Measurements from ENCODE around the gene GPS1. TPM values are rescaled to one million over a fixed set of nuclear protein-coding genes. Genes with fewer than 3 reads are reported as not detected.

GPS1 gene
- polyA plus RNA-seq, 2 donors = 61.7 to 65.8 TPM

DNA sequence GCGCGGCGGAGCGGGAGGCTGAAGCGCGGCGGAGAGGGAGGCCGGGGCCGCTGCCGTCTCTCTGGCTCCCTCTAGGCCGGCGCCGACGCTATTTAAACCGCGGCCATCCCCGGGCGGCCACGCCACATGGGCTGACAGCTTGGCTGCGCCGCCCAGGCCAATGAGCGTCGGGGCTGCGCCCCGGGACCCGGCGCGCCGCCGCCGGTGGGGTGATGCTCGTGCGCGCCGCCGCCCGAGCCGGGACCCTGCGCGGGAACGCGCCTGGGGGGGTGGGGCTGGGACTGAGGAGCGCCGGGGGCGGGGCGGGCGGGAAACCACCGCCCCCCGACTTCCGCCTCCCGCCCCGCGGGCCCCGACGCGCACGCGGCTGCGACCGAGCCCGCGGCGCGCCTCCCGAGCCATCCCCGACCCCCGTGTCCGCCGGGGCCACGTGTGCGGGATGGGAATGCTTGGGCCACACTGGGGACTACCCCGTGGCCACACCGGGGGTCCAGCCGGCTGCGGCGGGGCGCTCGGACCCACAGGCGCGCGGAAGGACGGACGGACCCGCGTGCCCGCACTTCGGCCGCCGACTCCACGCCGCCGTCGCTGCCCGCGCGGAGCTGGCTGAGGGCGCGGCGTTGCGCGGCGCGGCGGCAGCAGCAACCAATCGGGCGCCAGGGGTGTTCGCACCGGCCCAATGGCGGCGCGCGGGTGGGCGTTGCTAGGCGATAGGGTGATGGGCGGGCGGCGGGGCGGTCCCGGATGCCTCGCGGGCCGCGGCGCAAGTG lies 46.7 kb downstream of the GPS1 start, which contains the start of gene FASN:
FASN (minus strand) TSS at position 68 of the 770 bp plus-strand sequence. CDS start 1,791 bp downstream, outside the sequence.
- Histone ChIP-seq H3K36me3 (ENCODE audit: control insufficient read depth in 2 of 2, insufficient read depth in 2 of 2, low read length in 1 of 2) (peaks cover 4 to 27% of the 10 kb centered on the region in 2 donors), H3K9me3 (ENCODE audit: control insufficient read depth in 2 of 2, insufficient read depth in 1 of 2, low read depth in 1 of 2, low read length in 1 of 2) (no peaks in the 10 kb centered on the region), H3K4me1 (ENCODE audit: control insufficient read depth in 2 of 2, insufficient read depth in 2 of 2, low read length in 1 of 2) (peaks cover 8 to 43% of the 10 kb centered on the region in 2 donors), H3K4me3 (ENCODE audit: low read depth in 1 of 2, low read length in 2 of 2) (peak within 1 kb of the TSS; percentile 75 to 84), H3K27ac (ENCODE audit: low read depth in 2 of 2, low read length in 1 of 2) (peak within 1 kb of the TSS; percentile 95 to 98), H3K27me3 (ENCODE audit: control insufficient read depth in 1 of 2, insufficient read depth in 2 of 2, low read length in 2 of 2) (no peaks in the 10 kb centered on the region)
- 1% methylated on average over 58 to 124 of the region's 124 CpGs for WGBS, 2 donors

DNA sequence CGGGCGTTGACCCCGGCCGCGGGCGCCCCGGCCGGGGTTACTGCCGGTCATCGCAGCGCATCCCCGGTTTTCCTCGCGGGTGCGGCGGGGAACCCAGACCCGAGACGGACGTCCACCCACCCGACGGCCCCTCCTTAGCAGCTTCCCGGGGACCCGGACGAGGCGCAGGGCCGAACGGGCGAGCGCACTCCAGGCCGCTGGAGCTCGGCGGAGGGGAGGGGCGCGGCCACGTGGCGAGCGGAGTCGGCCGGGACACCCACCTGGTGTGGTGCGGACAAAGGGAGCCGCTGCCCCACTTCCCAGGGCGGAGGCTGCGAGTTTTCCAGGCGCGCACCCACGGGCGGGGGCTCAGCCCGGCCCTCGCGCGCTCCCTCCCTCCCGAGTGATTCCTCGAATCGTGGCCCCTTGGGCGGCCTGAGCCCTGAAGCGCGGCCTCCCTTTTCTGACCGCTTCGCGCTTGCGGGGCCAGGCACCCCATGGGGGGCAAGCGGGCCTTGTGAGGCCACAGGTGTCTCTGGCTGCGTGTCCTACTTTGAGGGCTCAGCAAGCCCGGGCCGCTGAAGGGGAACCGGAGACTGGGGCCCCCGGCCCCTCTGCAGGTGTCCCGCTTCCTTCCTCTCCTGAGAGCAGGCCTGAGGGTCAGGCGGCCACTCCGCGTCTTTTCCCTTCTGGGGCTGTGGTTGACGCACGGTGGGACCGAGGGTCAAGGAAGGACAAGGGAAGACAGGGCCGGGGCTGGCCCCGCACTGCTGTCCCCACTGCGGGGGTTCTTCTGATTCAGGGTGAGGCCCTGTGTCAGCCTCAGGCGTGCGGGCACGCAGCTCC lies 47.5 kb downstream of the GPS1 start:
- peaks cover 13 to 50% of the 10 kb centered on the region in 2 donors for H3K4me1 ChIP-seq (ENCODE audit: control insufficient read depth in 2 of 2, insufficient read depth in 2 of 2, low read length in 1 of 2)
- peak overlapping the region; percentile 41 to 50 for H3K4me3 ChIP-seq (ENCODE audit: low read depth in 1 of 2, low read length in 2 of 2)
- peak overlapping the region; percentile 95 to 98 for H3K27ac ChIP-seq (ENCODE audit: low read depth in 2 of 2, low read length in 1 of 2)
- WGBS, 2 donors = 11 to 13% methylated on average over 78 to 80 of the region's 80 CpGs
- H3K9me3 ChIP-seq (ENCODE audit: control insufficient read depth in 2 of 2, insufficient read depth in 1 of 2, low read depth in 1 of 2, low read length in 1 of 2) = no peaks in the 10 kb centered on the region
- H3K27me3 ChIP-seq (ENCODE audit: control insufficient read depth in 1 of 2, insufficient read depth in 2 of 2, low read length in 2 of 2) = no peaks in the 10 kb centered on the region
- H3K36me3 ChIP-seq (ENCODE audit: control insufficient read depth in 2 of 2, insufficient read depth in 2 of 2, low read length in 1 of 2) = peaks cover 3 to 21% of the 10 kb centered on the region in 2 donors

DNA sequence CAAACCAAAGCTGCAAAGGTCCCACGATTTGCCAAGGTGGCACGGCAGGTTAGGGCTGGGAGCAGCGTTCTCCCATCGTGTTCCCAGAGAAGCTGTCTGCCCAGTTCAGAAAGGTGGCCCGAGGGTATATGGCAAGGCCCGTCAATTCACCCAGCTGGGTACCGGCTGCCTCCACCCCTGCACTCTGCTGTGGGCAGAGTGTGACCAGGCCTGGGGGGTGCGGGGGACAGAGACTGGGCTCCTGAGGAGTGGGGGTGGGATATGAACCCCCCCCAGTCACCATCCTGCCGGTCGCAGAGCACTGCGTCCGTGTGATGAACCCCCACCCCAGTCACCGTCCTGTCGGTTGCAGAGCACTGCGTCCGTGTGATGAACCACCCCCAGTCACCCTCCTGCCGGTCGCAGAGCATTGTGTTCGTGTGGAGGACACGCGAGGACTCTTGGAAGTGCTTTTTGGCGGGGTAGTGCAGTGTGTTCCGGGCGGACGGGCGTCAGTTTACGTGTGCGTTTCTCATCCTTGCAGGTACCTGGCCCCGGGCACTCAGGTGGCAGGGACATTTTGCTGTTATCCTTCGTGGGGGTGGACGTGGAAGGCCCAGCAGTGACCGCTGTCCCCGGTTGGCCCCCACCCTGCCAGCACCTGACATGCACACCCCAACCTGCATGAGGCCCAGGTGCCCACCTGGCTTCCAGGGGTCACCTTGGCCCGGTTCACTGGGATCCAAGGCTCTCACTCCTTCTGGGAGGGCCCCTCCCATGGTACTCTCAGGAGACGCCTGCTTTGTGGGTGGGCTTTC lies 49.0 kb downstream of the GPS1 start:
- H3K27ac ChIP-seq (ENCODE audit: low read depth in 2 of 2, low read length in 1 of 2) = peak overlapping the region; percentile 9 to 34
- no peaks in the 10 kb centered on the region for H3K9me3 ChIP-seq (ENCODE audit: control insufficient read depth in 2 of 2, insufficient read depth in 1 of 2, low read depth in 1 of 2, low read length in 1 of 2)
- no peaks in the 10 kb centered on the region for H3K27me3 ChIP-seq (ENCODE audit: control insufficient read depth in 1 of 2, insufficient read depth in 2 of 2, low read length in 2 of 2)
- peaks cover 3 to 9% of the 10 kb centered on the region in 2 donors for H3K36me3 ChIP-seq (ENCODE audit: control insufficient read depth in 2 of 2, insufficient read depth in 2 of 2, low read length in 1 of 2)
- peaks cover 13 to 59% of the 10 kb centered on the region in 2 donors for H3K4me1 ChIP-seq (ENCODE audit: control insufficient read depth in 2 of 2, insufficient read depth in 2 of 2, low read length in 1 of 2)
- H3K4me3 ChIP-seq (ENCODE audit: low read depth in 1 of 2, low read length in 2 of 2) = no peak overlapping the region
- WGBS, 2 donors = 64 to 69% methylated on average over 35 of the region's 35 CpGs

DNA sequence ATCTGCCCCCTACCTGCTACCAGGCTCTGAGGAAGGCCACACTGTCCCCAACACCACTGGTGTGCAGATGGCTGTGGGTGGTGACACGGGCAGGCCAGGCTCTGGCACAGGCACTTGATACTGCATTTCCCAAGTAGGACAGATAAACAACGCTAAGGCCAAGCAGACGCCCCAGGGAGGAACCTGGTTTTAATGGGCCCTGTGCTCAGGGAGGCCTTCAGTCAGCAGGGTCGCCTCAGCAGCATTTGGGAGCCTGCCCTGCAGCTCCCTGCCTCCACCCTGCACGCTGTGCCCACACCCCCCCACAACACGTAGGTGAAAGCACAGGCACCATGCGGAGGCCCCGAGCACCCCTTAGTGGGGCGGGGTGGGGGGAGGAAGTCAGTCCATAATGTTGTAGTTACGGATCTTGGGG lies 49.6 kb downstream of the GPS1 start:
- Histone ChIP-seq H3K4me3 (ENCODE audit: low read depth in 1 of 2, low read length in 2 of 2) (no peak overlapping the region), H3K27ac (ENCODE audit: low read depth in 2 of 2, low read length in 1 of 2) (no peak overlapping the region), H3K4me1 (ENCODE audit: control insufficient read depth in 2 of 2, insufficient read depth in 2 of 2, low read length in 1 of 2) (peaks cover 10 to 58% of the 10 kb centered on the region in 2 donors), H3K27me3 (ENCODE audit: control insufficient read depth in 1 of 2, insufficient read depth in 2 of 2, low read length in 2 of 2) (no peaks in the 10 kb centered on the region), H3K9me3 (ENCODE audit: control insufficient read depth in 2 of 2, insufficient read depth in 1 of 2, low read depth in 1 of 2, low read length in 1 of 2) (no peaks in the 10 kb centered on the region), H3K36me3 (ENCODE audit: control insufficient read depth in 2 of 2, insufficient read depth in 2 of 2, low read length in 1 of 2) (peaks cover 0 to 3% of the 10 kb centered on the region in 2 donors)
- 62 to 63% methylated on average over 10 of the region's 10 CpGs for WGBS, 2 donors

DNA sequence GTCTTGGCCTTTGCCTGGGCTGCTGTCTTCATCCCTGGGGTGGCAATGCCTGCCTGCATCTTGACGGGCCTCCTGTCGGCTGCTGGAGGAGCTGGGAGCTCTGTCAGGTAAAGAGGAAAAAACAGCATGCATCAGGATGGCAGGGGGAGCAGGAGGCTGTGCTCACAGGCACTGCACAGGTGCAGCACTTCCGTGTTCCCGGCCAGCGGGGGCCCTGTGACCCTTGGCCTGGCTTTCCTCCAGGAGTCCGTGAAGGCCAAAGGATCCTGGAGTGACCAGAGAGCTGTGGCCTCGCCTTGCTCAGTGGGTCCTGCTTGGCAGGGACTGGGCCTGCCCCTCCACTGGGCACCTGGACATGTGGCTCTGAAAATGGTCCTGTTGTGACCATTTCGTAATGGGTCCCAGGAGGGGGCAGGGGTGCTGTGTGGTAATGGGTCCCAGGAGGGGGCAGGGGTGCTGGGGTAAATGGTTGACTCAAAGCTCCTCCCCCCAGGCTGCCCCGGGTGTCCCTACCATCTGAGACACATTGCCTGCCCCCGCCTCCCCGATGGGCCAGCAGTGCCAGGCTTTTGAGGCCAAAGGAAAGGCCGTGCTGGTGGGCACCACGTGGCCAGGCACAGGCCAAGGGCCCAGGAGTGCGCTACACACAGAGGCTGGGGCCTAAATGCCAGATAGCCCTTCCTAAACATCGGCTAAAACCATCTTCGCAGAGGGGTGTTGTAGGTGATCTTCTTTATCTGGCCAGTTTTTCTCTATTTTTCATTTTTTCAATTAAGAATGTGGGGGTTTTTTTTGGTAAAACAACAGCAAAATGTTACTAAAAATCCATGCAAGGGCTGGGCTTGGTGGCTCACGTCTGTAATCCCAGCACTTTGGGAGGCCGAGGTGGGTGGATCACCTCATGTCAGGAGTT lies 50.3 kb downstream of the GPS1 start:
- 60 to 69% methylated on average over 18 of the region's 18 CpGs for WGBS, 2 donors
- Histone ChIP-seq H3K27ac (ENCODE audit: low read depth in 2 of 2, low read length in 1 of 2) (no peak overlapping the region), H3K9me3 (ENCODE audit: control insufficient read depth in 2 of 2, insufficient read depth in 1 of 2, low read depth in 1 of 2, low read length in 1 of 2) (no peaks in the 10 kb centered on the region), H3K27me3 (ENCODE audit: control insufficient read depth in 1 of 2, insufficient read depth in 2 of 2, low read length in 2 of 2) (no peaks in the 10 kb centered on the region), H3K4me3 (ENCODE audit: low read depth in 1 of 2, low read length in 2 of 2) (no peak overlapping the region), H3K4me1 (ENCODE audit: control insufficient read depth in 2 of 2, insufficient read depth in 2 of 2, low read length in 1 of 2) (peaks cover 6 to 57% of the 10 kb centered on the region in 2 donors), H3K36me3 (ENCODE audit: control insufficient read depth in 2 of 2, insufficient read depth in 2 of 2, low read length in 1 of 2) (no peaks in the 10 kb centered on the region)

DNA sequence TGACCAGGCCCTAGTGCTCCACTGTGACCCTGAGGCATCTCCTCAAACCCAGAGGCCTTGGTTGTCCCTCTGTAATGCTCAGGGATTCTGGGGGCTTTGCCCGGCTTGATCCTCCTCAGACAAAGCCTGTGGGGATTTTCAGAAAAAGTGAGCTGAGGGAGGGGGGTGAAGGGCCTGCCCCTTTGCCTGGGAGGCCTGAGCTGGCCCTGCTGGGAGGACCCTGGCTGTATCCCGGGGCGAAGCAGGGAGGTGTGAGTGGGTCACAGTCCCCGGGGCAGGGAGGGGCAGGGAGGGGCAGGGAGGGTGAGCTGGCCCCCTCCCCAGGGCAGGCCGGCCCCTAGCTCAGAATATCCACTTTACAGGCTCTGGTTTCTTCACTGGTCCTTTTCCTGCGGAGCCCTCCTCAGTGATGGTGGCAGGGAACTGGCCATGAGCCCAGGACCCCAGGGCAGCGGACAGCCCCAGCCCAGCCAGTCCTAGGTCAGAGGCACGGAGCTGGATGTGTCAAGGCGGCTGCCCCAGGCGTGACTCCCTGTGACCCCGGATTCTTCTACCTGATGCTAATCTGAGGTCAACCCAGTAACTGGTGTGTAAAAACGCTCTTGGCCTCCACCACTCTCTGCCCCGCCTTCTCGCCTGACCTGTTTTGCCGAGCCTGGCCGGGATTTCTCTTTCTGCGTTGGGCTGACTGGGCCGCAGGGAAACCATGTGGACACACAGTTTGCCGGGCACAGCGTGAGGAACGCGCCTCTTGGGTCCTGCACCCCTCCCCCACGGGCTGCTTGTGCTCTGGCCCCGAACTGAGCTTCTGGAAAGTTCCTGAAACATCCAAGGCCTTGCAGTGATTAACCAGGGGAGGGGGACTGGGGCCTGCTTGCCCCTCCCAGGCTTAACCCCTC lies 52.1 kb downstream of the GPS1 start:
- H3K27ac ChIP-seq (ENCODE audit: low read depth in 2 of 2, low read length in 1 of 2) = peak overlapping the region; percentile 74 to 78
- 34 to 39% methylated on average over 23 to 24 of the region's 24 CpGs for WGBS, 2 donors

DNA sequence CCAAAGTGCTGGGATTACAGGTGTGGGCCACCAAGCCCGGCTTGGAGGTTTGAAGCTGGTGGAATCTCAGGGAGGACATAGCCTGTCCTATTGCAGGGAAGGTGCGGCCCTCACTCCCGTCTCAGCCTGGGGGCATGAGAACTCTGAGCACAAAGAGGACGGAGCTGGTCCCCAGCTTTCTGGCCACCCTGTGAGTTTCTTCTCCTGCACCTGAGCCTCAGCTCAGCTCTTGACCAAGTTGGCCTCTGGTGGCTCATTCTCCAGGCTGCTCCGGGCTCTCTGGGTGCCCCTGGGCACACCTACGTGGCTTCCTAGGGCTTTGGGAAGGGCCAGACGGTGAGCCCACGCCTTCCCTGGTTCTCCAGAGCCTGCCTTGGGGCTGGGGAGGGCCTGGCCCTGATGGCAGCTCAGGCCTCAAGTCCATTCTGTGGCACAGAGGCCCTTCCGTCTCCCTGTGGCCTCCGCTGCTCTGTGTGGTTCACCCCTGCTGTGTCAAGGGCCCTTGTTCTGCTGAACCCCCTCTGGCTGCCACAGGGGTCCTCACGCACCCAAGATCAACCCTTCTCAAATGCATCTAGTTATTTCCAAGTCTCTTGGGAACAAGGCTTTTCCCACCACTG lies 53.2 kb downstream of the GPS1 start:
- H3K4me1 ChIP-seq (ENCODE audit: control insufficient read depth in 2 of 2, insufficient read depth in 2 of 2, low read length in 1 of 2) = peaks cover 5 to 54% of the 10 kb centered on the region in 2 donors
- no peaks in the 10 kb centered on the region for H3K9me3 ChIP-seq (ENCODE audit: control insufficient read depth in 2 of 2, insufficient read depth in 1 of 2, low read depth in 1 of 2, low read length in 1 of 2)
- H3K27ac ChIP-seq (ENCODE audit: low read depth in 2 of 2, low read length in 1 of 2) = peak overlapping the region; percentile 11 to 56
- H3K27me3 ChIP-seq (ENCODE audit: control insufficient read depth in 1 of 2, insufficient read depth in 2 of 2, low read length in 2 of 2) = no peaks in the 10 kb centered on the region
- H3K36me3 ChIP-seq (ENCODE audit: control insufficient read depth in 2 of 2, insufficient read depth in 2 of 2, low read length in 1 of 2) = no peaks in the 10 kb centered on the region
- H3K4me3 ChIP-seq (ENCODE audit: low read depth in 1 of 2, low read length in 2 of 2) = no peak overlapping the region
- WGBS, 2 donors = 74 to 85% methylated on average over 11 of the region's 11 CpGs

More for the DNA sequence above, 52.1 kb downstream of the GPS1 start:
- Histone ChIP-seq H3K36me3 (ENCODE audit: control insufficient read depth in 2 of 2, insufficient read depth in 2 of 2, low read length in 1 of 2) (no peaks in the 10 kb centered on the region), H3K4me3 (ENCODE audit: low read depth in 1 of 2, low read length in 2 of 2) (no peak overlapping the region), H3K9me3 (ENCODE audit: control insufficient read depth in 2 of 2, insufficient read depth in 1 of 2, low read depth in 1 of 2, low read length in 1 of 2) (no peaks in the 10 kb centered on the region), H3K4me1 (ENCODE audit: control insufficient read depth in 2 of 2, insufficient read depth in 2 of 2, low read length in 1 of 2) (peaks cover 5 to 63% of the 10 kb centered on the region in 2 donors), H3K27me3 (ENCODE audit: control insufficient read depth in 1 of 2, insufficient read depth in 2 of 2, low read length in 2 of 2) (no peaks in the 10 kb centered on the region)
